Mucosa of stomach (tissue), 1 donor: ENCODE measurements around the gene C6orf141.

ENCODE experiments used
- H3K27me3 ChIP-seq: one replicate; pipeline ENCODE4 v1.7.0; 2013; ENCODE audit warnings: mild to moderate bottlenecking, low read length; ENCODE audit not compliant: control insufficient read depth, insufficient read depth
- H3K36me3 ChIP-seq: one replicate; pipeline ENCODE4 v1.7.0; 2013; ENCODE audit warnings: low read length; ENCODE audit not compliant: control insufficient read depth, insufficient read depth
- H3K4me1 ChIP-seq: one replicate; pipeline ENCODE4 v1.7.0; 2013; ENCODE audit warnings: mild to moderate bottlenecking, low read length; ENCODE audit not compliant: control insufficient read depth, insufficient read depth
- H3K4me3 ChIP-seq: one replicate; pipeline ENCODE4 v1.7.0; 2013; ENCODE audit warnings: low read length
- H3K9ac ChIP-seq: one replicate; pipeline ENCODE4 v1.7.0; 2013; ENCODE audit warnings: mild to moderate bottlenecking, low read length, moderate library complexity
- H3K9me3 ChIP-seq: one replicate; pipeline ENCODE4 v1.7.0; 2013; ENCODE audit warnings: mild to moderate bottlenecking, low read length, moderate library complexity; ENCODE audit not compliant: control insufficient read depth
- donor health status: Pancreatic carcinoma.

C6orf141 gene

GRCh38 chr6:49523901-49524300 is 26.6 kb upstream of the C6orf141 start:
- H3K4me1 ChIP-seq, result peaks cover 17% of the 10 kb centered on the region
- H3K9me3 ChIP-seq, result no peaks in the 10 kb centered on the region
- no peak overlapping the region for H3K9ac ChIP-seq

GRCh38 chr6:49524541-49524940 is 25.9 kb upstream of the C6orf141 start:
- Histone ChIP-seq H3K4me1 (peaks cover 17% of the 10 kb centered on the region), H3K27me3 (no peaks in the 10 kb centered on the region), H3K9ac (no peak overlapping the region), H3K36me3 (no peaks in the 10 kb centered on the region), H3K9me3 (no peaks in the 10 kb centered on the region), H3K4me3 (no peak overlapping the region)

More at GRCh38 chr6:49523901-49524300, 26.6 kb upstream of the C6orf141 start:
- Histone ChIP-seq H3K4me3 (no peak overlapping the region), H3K27me3 (no peaks in the 10 kb centered on the region), H3K36me3 (no peaks in the 10 kb centered on the region)

- H3K27me3 ChIP-seq, result no peaks in the 10 kb centered on the region
- peaks cover 16% of the 10 kb centered on the region for H3K4me1 ChIP-seq
- H3K36me3 ChIP-seq, result no peaks in the 10 kb centered on the region
- no peak overlapping the region for H3K9ac ChIP-seq
- no peak overlapping the region for H3K4me3 ChIP-seq
- H3K9me3 ChIP-seq, result no peaks in the 10 kb centered on the region
These were observed 23.9 kb upstream of the C6orf141 start for GRCh38 chr6:49526598-49526997.

- Histone ChIP-seq H3K4me1 (peaks cover 13% of the 10 kb centered on the region), H3K9me3 (no peaks in the 10 kb centered on the region), H3K9ac (no peak overlapping the region), H3K27me3 (no peaks in the 10 kb centered on the region), H3K4me3 (no peak overlapping the region), H3K36me3 (no peaks in the 10 kb centered on the region)
These were observed 23.1 kb upstream of the C6orf141 start for GRCh38 chr6:49527320-49527719.

GRCh38 chr6:49528571-49528970 is 21.9 kb upstream of the C6orf141 start:
- Histone ChIP-seq H3K4me3 (no peak overlapping the region), H3K27me3 (no peaks in the 10 kb centered on the region), H3K9ac (no peak overlapping the region), H3K36me3 (no peaks in the 10 kb centered on the region), H3K4me1 (peaks cover 6% of the 10 kb centered on the region), H3K9me3 (no peaks in the 10 kb centered on the region)

- no peaks in the 10 kb centered on the region for H3K27me3 ChIP-seq
- no peaks in the 10 kb centered on the region for H3K9me3 ChIP-seq
- no peak overlapping the region for H3K4me3 ChIP-seq
- no peaks in the 10 kb centered on the region for H3K36me3 ChIP-seq
- H3K9ac ChIP-seq, result no peak overlapping the region
- no peaks in the 10 kb centered on the region for H3K4me1 ChIP-seq
These were observed 20.2 kb upstream of the C6orf141 start for GRCh38 chr6:49530141-49530776.

GRCh38 chr6:49531774-49532569 is 18.5 kb upstream of the C6orf141 start:
- Histone ChIP-seq H3K4me3 (no peak overlapping the region), H3K9ac (peak overlapping the region; percentile 52), H3K36me3 (no peaks in the 10 kb centered on the region), H3K4me1 (no peaks in the 10 kb centered on the region), H3K27me3 (no peaks in the 10 kb centered on the region), H3K9me3 (no peaks in the 10 kb centered on the region)

- Histone ChIP-seq H3K27me3 (no peaks in the 10 kb centered on the region), H3K9ac (no peak overlapping the region), H3K4me3 (no peak overlapping the region)
These were observed 14.7 kb upstream of the C6orf141 start for GRCh38 chr6:49535795-49536194.

GRCh38 chr6:49539102-49539501 is 11.4 kb upstream of the C6orf141 start:
- H3K27me3 ChIP-seq, result no peaks in the 10 kb centered on the region
- H3K36me3 ChIP-seq, result no peaks in the 10 kb centered on the region
- no peak overlapping the region for H3K9ac ChIP-seq
- H3K9me3 ChIP-seq, result no peaks in the 10 kb centered on the region
- H3K4me1 ChIP-seq, result peaks cover 11% of the 10 kb centered on the region
- H3K4me3 ChIP-seq, result no peak overlapping the region

More at GRCh38 chr6:49535795-49536194, 14.7 kb upstream of the C6orf141 start:
- no peaks in the 10 kb centered on the region for H3K9me3 ChIP-seq
- H3K36me3 ChIP-seq, result no peaks in the 10 kb centered on the region
- H3K4me1 ChIP-seq, result peaks cover 5% of the 10 kb centered on the region

- no peaks in the 10 kb centered on the region for H3K36me3 ChIP-seq
- no peak overlapping the region for H3K9ac ChIP-seq
- no peak overlapping the region for H3K4me3 ChIP-seq
- no peaks in the 10 kb centered on the region for H3K27me3 ChIP-seq
- no peaks in the 10 kb centered on the region for H3K9me3 ChIP-seq
- H3K4me1 ChIP-seq, result peaks cover 11% of the 10 kb centered on the region
These were observed 9.9 kb upstream of the C6orf141 start for GRCh38 chr6:49540614-49541013.

- Histone ChIP-seq H3K9me3 (no peaks in the 10 kb centered on the region), H3K36me3 (no peaks in the 10 kb centered on the region), H3K4me1 (peaks cover 11% of the 10 kb centered on the region), H3K4me3 (no peak overlapping the region), H3K27me3 (no peaks in the 10 kb centered on the region), H3K9ac (no peak overlapping the region)
These were observed 9.2 kb upstream of the C6orf141 start for GRCh38 chr6:49541210-49541724.

GRCh38 chr6:49541936-49542335 is 8.5 kb upstream of the C6orf141 start:
- H3K27me3 ChIP-seq, result no peaks in the 10 kb centered on the region
- no peaks in the 10 kb centered on the region for H3K9me3 ChIP-seq

More at GRCh38 chr6:49541936-49542335, 8.5 kb upstream of the C6orf141 start:
- H3K4me3 ChIP-seq, result no peak overlapping the region
- no peaks in the 10 kb centered on the region for H3K36me3 ChIP-seq
- no peak overlapping the region for H3K9ac ChIP-seq
- H3K4me1 ChIP-seq, result peaks cover 11% of the 10 kb centered on the region
